Stimulated activated CD4-positive, alpha-beta T cell treated with anti-CD3 and anti-CD28 coated beads, Interleukin-12 subunit alpha, Interleukin-12 subunit beta, amount 100 ng/mL, for 48 hours (primary cell): ENCODE measurements around the gene GRAP.

ENCODE experiments used
- DNase-seq, 3 donors: peaks; one replicate each; pipeline ENCODE4 v3.0.0-alpha.2; 2020; ENCODE audit warnings: low read depth in 2 of 3, low spot score in 1 of 3

GRAP gene

GRCh38 chr17:19019041-19019941 is 27.5 kb downstream of the GRAP start:
- DNase-seq, result no peak

- no peak for DNase-seq
These were observed 28.2 kb downstream of the GRAP start for GRCh38 chr17:19018600-19018950.

- DNase-seq, result no peak
These were observed 28.8 kb downstream of the GRAP start for GRCh38 chr17:19017804-19018599.

GRCh38 chr17:19017401-19017800 is 29.4 kb downstream of the GRAP start:
- DNase-seq, result no peak

GRCh38 chr17:19016881-19017280 is 29.9 kb downstream of the GRAP start:
- DNase-seq, result no peak

- DNase-seq, result no peak
These were observed 30.5 kb downstream of the GRAP start for GRCh38 chr17:19016297-19016696.

GRCh38 chr17:19015428-19015827 is 31.3 kb downstream of the GRAP start:
- DNase-seq, result no peak

GRCh38 chr17:19014628-19015215 is 32.0 kb downstream of the GRAP start:
- DNase-seq, result no peak

- no peak for DNase-seq
These were observed 32.7 kb downstream of the GRAP start for GRCh38 chr17:19013806-19014627.

GRCh38 chr17:19013226-19013625 is 33.5 kb downstream of the GRAP start:
- DNase-seq, result no peak

GRCh38 chr17:19012171-19013080 is 34.3 kb downstream of the GRAP start:
- no peak for DNase-seq

- DNase-seq, result no peak
These were observed 35.2 kb downstream of the GRAP start for GRCh38 chr17:19011581-19011980.

GRCh38 chr17:19010729-19011505 is 35.8 kb downstream of the GRAP start:
- no peak for DNase-seq

- DNase-seq, result no peak
These were observed 36.8 kb downstream of the GRAP start for GRCh38 chr17:19009970-19010369.

- DNase-seq, result no peak
These were observed 40.1 kb downstream of the GRAP start for GRCh38 chr17:19006698-19007097.

- no peak for DNase-seq
These were observed 40.8 kb downstream of the GRAP start for GRCh38 chr17:19005789-19006430.

GRCh38 chr17:19005137-19005773 is 41.5 kb downstream of the GRAP start:
- DNase-seq, result no peak

- DNase-seq, result peak; percentile 76 to 84 (median 76)
These were observed 42.2 kb downstream of the GRAP start, which contains the start of gene FAM83G for GRCh38 chr17:19004421-19005136. Gene FAM83G (minus strand): TSS chr17:19004764. CDS start chr17:19004041, 723 bp downstream.
